Effector CD4-positive, alpha-beta T cell (primary cell): ENCODE data around the gene FGF10.

Source experiments
- DNase-seq: peaks from one replicate; pipeline ENCODE4 v3.0.0-alpha.2; 2020

Gene FGF10

DNA sequence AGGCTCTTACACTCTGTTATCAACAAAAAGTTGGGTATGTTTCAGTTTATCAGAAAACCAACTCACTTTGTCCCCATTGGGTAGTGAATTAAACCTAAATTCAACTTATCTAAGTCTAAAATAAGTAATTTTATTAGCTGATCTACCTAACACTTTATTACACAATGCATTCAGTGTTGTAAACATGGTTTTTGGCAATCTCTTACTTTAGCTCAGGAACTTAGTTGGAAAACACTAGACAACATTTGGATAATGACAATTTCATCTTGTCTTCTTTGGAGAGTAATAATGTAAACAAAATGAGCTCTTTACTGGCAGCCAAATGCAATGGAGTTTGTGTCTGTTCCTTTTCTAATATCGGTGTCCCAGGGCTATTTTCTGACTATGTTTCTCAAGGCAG is 33.0 kb downstream of the FGF10 start:
- no peak for DNase-seq

DNA sequence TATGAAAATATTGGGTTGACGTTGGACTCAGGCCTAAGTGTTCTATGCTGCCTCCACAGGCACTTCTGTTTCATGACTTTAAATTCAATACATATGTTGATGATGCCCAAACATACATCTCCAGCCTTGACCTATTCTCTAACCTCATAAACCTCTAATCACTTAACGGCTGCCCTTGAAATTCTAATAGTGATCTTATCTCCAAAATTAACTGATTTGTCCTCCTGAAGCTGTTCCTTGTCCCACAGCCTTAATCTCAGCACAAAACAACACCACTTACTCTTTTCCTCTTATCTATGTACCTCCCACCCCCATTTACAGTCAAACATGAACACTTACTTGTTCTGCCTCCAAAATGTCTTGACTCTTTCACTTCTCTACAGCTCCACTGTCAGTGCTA is 43.3 kb downstream of the FGF10 start:
- no peak for DNase-seq

DNA sequence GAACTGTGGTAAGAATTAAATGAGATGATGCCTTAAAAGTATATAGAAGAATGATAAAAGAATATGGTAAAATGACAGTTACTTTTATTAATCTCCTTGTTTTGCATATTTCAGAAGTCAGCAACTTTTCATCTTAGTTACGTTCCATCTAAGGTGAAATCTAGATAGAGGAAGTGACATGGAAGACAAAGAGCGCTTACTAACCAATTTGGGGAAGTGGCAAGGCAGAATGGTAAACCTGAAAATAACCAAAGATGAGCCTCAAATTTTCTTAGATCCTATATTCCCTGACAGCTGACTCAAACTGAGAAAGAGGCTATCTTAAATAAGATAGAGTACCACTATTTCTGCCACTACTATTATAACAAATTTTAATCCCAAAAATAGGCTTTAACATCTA is 52.5 kb downstream of the FGF10 start:
- DNase-seq = no peak

DNA sequence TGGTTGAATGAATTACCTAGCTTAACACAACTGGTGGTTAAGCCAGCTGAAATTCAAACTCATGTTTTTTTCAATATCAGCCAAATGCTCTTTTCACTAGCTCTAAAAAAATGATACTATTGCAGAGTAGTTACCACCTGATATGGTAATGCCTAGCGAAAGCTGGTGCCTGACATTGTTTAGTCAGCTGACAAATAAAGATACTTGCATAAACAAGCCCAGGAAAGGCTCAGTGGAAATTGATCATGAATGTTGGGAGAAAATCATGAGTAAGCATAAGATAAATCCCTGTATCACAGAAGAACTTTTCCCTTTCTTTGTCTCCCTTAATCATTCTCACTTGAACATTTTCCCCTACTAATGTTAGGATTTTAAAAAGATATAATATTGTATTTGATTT is 54.6 kb downstream of the FGF10 start:
- no peak for DNase-seq

DNA sequence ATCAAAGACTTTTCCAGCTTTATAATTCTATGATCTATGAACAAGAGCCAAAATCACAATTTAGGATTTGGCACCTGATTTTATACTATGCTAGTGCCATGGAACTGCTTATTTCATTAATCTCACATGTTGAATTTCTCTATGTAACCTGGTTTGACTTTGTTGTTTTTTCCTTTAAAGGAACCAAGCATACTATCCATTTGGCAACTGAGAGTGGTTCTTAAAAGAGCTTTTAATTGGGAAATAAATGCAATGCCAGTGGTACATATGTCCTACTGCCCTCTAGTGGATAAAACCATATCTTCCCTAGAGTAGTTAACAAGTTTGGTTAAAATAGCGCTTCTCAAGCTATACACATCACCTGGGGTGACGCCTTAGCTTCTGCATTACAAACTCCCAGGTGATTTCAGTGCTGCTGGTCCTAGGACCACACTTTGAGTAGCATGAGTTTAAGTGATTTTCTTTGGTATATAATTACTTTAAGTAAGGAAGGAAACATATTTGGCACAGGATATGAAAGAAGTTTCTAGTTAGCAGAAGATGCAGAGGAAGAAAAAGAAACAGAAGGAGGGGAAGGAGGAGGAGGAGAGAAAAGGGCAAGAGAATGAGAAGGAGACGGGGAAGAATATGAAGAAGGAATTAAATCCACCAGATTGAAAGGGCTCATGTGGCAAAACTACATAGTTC is 56.8 kb downstream of the FGF10 start:
- DNase-seq = no peak

DNA sequence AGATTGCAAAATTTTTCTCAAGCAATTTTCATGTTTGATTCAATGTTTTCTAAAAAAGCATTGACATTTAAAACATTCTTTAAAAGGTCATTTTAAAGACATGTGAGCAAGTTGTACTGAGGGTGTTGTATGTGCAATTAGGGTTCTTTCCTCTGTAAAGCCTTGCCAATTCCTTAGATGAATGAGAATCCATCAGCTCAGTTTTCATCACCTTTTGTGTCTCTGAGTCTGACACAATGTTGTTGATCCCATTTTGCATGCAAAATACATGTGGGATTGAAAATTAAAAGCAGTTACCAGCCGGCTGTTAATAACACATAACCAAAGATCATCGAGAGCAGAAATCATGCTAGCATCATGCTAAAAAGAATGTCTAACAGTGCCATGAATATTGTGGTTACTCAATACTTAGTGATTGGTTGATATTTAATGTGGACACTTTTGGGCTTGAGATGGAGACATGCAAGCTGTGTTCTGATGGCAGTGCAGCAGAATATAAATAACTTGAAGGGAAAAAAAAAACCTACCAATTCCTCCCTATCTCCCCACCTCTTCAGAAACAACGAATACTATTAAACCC is 57.7 kb downstream of the FGF10 start:
- DNase-seq = no peak

DNA sequence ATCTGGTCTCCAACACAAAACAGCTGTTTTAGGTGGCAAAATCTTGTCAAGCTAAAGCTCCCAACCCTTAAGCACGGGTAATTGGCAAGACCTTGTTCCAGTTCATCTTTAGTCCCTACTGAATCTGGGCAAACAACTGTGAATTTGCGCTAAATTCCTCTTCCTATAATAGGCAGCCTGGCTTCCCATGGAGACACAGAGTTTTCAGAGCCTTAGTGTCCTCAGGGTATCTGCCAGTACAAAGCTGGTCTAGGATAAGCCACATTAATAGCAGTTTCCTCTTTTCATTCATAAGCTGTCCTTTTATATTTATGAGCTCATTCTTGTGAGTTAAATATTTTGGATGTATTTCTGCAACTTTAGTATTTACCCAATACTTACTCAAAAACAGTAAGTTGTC is 59.5 kb downstream of the FGF10 start:
- DNase-seq = no peak

DNA sequence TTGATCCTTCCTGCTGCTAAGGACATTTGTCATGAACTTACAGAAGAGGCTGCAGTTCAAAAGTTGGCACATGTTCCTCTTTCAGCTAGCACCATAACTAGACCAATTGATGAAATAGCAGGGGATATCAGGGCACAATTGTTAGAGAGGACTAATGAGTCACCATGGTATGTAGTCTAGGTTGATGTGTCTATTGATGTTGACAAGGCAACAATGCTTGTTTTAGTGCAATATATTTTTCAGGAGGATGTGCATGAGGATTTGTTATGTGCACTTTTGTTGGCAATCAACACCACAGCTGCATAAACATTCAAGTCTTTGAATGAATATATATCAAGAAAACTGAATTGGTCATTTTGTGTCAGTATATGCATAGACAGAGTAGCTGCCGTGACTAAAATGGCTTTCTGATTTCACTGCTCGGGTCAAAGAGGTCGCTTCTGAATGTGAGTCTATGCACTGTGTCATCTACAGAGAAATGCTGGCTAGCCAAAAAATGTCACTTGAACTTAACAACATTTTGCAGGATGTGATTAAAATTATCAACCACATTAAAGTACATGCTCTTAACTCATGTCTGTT is 68.0 kb downstream of the FGF10 start:
- DNase-seq = no peak

DNA sequence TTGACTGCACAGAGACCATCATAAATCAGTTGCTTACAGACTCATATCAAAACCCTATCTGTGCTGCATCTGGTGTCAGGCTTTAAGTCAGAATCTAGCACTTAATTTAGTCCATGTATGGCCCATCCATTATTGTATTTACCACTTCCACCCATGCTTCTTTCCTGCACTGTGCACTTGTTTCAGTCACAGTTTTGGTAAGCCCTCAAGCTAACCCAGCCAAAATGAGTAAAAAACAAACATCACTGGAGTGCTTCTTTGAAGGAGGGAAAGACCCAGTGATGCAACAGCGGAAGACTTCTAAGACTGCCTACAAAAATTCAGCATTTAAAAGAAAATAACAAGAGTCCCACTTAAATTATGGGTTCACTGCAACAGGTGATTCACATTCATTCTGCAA is 69.0 kb downstream of the FGF10 start:
- no peak for DNase-seq

DNA sequence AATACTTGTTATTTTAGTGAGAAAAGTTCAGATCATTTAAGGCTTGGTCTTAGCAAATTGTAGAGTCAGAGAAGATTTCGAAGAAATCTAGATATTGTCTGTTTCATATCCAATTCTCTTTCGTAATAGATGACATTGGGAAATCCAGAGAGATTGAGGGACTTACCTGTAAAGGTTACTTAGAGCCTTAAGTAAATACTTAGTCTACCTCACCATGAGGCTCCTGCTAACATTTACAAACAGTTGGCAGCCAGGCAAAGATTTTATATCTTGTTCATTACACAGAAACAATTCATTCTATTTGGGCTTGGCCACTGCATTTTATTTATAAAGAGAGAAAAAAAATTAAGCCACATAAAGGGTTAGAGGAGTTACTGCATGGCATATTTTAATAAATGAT is 70.3 kb downstream of the FGF10 start:
- no peak for DNase-seq

DNA sequence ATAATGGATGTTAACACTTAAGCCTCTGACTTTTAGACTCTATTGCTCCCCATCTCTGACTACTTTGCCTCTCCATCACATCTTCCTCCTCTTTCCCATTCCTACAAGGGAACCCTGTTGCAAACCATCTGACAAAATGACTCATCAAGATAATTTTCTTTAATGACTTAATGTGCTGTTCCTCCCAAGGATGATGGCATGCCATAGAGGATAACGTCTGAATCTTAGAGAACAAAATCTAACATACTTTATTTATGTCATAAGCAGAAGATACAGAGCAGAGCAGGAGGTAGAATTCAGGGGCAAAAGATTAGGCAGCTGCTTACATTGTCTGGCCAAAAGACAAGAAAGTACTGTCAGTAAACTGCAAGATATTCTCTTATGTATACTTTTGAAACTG is 76.8 kb downstream of the FGF10 start:
- DNase-seq = no peak

DNA sequence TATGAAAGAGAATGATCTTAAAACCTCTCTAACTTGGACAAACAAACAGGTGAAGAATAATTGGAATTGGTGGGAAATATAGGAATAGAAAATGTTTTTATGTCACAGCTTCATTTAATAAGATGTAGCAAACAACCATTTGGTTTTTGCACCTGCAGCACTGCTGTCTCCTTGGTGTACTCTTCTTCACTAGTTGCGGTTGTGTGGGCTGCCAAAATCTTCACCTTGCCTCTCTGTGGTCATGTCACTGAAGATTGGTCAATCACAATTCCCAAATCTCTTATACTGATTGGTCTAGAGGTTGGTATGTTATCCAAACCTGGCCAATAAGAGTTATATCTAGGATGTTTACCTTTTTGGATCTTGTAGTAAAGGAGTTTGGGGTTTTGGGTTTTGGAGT is 88.7 kb downstream of the FGF10 start:
- no peak for DNase-seq

DNA sequence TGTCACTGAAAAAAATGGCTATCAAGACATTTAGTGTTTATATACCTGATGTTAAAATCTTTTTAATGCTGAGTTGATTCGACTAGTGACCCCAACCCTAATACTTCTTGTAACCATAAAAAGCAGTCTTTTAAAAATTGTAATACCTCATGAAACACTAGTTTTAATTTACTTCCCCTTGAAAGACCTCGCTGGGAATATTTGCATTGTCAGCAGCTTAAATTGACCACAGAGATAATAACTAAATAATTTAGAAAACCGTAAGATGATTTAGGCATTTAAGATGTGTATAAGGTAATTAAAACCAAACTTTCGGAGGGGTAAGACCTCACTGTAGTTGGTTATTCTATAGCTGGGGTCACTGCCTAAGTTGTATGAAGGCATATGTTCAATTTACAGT is 89.8 kb downstream of the FGF10 start:
- DNase-seq = no peak

DNA sequence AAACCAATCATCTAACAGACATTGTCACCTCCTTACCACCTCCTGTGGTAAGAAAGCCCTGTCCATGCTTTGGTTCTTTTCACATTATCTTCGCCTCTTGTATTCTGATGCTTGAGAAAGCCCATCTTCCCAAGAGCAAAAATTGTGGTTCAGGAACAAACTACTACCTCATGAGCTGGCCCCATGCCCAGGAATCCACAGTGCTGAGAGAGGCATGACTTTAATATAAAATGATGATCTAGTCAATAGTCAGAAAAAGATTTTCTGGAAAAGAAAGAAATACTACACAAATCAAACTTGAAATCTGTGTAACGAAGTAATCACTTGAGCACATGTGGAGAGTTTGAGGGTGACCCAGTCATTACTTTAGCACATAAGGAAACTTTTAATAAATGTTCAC is 94.7 kb downstream of the FGF10 start:
- no peak for DNase-seq

DNA sequence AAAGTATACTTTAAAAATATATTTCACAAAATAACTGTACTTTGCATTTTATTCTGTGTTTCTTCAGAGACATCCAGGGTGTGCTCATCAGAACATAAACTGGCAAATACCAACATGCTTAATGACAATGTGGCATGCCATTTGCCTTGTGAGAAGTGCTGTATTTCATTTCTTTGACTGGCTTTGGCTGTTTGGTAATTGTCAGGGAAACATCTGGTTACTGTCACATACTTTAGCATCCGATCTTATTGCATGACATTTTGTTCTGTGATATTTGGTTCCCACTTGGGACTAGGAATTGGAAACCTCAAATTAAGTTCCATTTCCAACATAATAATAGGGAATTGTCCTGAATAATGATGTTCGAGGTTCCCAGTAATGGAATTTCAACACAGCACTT is 96.5 kb downstream of the FGF10 start:
- DNase-seq = no peak

DNA sequence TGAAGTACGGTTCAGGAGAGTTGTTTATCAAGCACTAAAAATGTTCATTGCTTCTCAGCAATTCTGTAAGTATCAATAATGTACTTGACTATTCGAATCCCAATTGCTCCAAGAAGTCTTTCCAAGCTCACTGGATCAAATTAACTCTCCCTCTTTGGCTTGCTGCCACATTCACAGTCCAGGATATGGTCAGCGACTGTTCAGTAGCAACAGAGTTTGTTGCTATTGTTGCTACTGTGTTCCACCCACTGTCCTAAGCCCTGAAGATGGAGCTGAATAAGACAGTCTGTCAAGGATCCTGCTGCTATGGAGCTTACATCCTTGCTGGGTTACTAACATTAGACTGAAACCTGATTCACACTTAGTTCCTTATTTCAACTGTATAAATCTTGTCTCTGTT is 110.8 kb downstream of the FGF10 start:
- DNase-seq = no peak

DNA sequence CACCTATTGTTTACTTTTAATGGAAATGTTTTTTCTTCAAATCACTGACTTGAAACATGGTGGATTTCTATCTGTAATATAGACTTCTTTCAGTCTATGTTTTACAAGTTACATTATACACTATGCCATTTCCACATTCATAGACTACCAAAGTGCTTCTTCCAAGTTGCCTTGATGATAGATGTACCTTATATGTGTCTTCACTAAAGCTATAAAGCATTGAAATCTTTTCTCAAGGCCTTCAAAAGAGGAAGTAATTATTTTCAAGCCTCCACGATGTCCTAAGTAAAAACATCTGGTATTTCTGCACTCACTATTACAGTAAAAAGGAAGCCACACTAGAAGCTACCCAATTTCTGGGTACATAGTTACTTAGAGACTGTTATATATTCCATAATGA is 113.3 kb downstream of the FGF10 start:
- no peak for DNase-seq

DNA sequence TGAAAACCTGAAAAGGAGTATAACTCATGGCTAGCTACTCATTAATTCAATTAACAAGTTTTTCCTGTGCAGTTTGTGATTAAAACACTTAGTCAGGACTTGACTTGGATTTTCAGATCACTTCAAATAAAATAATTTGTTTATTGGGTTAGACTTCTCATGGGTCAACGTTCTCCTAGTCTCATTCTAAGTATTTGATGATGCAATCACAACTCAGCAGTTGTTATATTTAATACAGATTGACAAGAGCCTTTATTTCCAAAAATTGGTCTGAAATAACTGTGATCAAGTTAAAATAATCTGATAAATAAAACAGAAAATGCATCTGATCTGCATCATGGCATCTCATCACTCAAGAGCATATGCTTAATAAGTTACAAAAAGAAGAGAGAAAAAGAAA is 113.9 kb downstream of the FGF10 start:
- DNase-seq = no peak

DNA sequence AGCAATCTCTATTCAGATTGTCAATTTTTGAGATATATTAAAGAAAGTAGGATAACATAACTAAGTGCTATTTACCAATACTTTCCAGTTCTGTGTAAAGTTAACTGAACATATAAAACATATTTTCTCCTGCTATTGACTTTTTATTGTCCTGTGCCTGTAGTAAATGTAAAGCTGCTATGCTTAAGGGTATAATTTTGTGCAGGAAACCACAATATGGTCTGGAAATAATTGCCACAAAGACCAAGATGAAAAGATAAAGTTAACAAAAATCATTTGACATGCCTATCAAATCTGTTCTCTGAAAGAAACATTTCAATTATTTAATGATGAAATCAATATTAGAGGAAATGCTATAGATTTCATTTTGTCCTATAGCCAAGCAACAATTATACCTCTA is 121.3 kb downstream of the FGF10 start:
- DNase-seq = no peak

DNA sequence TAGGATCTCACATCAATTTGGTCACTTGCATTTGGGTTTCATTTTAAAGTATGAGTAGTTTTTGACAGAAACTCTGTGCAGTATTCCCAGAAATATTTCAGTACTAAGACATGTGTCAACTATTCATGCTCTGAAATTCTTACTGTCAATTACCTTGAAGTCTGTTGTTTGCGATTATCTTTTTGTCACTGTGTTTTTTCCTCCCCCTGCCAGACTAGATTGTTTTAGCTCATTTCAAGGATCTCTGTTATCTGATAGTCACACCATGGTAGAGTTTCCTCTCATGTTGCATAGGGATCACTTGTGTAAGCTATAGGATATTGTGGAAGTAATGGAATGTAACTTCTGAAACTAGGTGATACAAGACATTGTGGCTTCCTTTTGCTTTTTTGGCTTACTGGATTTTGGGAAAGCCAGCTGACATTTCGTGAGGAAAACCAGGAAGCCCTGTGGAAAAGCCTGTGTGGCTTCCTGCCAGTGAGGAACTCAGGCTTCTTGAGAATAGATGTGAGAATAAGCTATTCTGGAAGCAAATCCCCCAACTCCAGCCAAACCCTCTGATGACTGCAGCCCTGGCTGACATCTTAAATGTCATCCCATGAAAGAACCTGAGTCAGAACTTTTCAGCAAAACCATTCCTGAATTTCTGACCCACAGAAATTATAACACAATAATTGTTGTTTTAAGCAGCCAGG is 122.2 kb downstream of the FGF10 start:
- DNase-seq = no peak

DNA sequence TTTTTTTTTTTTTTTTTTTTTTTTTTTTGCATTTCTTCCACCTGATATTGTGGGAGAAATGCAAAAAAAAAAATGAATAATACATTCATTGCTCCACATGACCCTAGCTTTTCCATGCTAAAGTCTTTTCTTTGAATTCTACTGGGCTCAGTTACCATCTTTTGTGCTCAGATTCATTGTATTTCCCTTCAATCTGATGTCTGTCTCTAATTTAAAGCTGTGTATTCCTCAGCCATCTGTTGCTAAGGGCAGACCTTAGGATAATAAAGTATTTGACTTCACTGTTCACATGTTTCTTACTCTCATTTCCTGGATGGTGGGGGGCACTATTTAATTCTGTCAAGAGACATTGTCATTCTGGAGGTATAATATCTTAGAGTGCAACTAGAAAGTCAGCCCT is 123.5 kb downstream of the FGF10 start:
- DNase-seq = no peak

DNA sequence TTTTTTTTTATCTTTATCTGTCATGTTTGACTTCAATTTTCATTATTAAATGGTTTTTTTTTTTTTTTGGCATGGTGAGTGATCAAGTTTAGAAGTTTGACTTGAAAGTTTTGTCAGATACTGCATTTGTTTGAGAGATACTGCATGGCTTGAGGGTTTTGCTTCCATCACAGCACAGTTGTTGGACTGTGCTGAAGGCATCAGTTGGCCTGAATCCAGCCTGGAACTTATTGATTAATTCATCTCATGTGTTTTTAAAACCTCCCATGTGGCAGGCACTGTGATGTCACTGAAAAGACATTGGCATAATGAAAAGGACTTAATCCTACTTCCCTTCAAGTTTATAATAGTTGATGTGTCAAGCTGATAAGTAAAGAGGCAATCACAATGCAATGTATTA is 128.4 kb downstream of the FGF10 start:
- DNase-seq = no peak

DNA sequence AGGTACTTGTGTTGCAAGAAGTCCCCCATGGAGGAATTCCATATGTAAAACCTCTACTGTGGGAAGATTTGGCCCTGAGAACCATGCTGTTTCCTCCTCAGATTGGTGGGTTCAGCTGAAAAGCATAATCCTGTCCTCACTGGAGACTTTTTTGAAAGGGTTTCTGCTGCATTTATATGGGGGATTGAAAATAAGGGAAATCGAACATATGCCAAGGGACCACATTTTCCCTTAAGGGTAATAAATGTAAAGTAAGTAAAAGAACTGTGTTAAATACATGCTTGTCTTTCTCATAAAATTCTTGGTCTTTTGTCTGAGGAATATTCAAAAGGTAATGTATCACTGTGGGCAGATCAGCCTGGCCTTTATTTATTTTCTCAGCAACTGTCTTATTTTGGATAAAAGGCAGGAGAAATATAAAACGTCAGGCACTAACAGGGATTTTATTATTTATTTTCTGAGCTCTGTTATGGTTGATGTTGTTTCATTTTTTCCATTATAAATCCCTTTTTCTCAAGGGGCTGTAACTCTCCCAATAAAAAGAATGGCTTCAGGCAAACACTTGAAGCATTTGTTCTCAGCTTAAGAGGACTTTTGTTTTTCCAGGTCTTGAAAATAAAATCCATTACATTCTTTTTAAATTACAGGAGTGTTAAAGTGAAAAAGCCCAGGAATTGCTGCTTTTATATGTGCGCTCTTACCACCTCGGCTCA is 131.4 kb downstream of the FGF10 start:
- DNase-seq = no peak

DNA sequence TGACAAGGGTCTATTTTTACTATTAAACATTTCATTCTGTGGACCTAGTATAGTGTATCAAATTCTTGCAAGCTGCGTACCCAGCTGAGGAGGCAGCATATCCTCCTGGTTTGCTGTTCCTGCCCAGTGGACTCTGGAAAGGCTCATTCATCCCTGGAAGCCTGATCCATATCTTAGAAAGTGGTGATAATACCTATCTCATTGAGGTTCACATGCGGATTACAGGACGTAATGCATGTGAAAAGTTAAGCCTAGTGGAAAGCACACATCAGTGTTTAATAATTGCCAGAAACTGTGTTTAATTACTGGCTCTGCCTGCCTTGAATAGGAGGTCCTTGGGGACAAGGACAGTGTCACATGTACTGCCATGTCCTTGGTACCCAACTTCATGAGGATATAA is 132.0 kb downstream of the FGF10 start:
- DNase-seq = no peak
